T-helper 2 cell (primary cell): ENCODE results near the gene SYNJ1.
"Not testable (repeated sequence)": the region's sequence is repeated elsewhere in the genome, so short reads cannot be mapped to it uniquely, and the experiment has no call there.

Experiments
- DNase-seq, 5 experiments: peaks; one replicate each; pipeline versions ENCODE4 v3.0.0 to v3.0.0-alpha.2; 2012 to 2022
- total RNA-seq, 2 donors: gene quantifications; one replicate each; lab custom pipeline; 2026; lab: John Stamatoyannopoulos, UW

The SYNJ1 gene
- total RNA-seq, result 26.8 to 32.3 reads per million in 2 donors

- peak; percentile 88 to 97 (median 93) for DNase-seq
Measured at GRCh38 chr21:32727687-32728455, at the start of gene SYNJ1. Gene SYNJ1 (minus strand): TSS chr21:32728013. CDS start chr21:32726895, 1,118 bp downstream.

GRCh38 chr21:32777269-32777668, 49.5 kb upstream of the SYNJ1 start:
- DNase-seq, result no peak

- no peak for DNase-seq
Measured at GRCh38 chr21:32776743-32777142, 48.9 kb upstream of the SYNJ1 start.

DNA sequence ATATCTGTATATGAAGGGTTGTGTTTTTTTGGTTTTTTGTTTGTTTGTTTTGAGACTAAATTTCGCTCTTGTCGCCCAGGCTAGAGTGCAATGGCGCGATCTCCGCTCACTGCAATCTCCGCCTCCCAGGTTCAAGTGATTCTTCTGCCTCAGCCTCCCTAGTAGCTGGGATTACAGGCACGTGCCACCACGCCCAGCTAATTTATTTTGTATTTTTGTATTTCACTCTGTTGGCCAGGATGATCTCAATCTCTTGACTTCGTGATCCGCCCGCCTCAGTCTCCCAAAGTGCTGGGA, 45.2 kb upstream of the SYNJ1 start:
- DNase-seq, result not testable (repeated sequence)

- peak in 4 of 5 experiments; percentile 12 to 80 (median 40) for DNase-seq
Measured at GRCh38 chr21:32772281-32773047, 44.7 kb upstream of the SYNJ1 start.

GRCh38 chr21:32770871-32771523, 43.2 kb upstream of the SYNJ1 start:
- DNase-seq, result peak in 3 of 5 experiments; percentile 4 to 82 (median 17)

DNA sequence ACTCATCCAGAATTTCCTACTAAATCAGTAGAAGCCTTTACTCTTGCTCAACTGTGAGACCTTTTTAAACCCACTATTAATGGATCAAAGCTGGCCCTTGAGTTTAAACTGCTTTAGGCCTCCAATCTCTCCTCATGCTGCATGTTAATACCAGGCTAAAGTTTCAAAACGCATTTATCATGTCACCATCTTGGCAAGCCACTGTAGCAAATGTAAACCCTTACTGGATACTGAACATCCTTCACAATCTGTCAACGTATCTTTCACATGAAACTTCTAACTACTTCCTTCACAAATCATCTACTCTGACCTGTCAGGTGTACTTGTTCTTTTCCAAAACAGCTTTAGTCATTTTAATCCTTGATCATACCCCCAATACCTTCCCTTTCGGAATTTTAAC, 40.7 kb upstream of the SYNJ1 start:
- peak in 1 of 5 experiments; percentile 67 for DNase-seq

DNA sequence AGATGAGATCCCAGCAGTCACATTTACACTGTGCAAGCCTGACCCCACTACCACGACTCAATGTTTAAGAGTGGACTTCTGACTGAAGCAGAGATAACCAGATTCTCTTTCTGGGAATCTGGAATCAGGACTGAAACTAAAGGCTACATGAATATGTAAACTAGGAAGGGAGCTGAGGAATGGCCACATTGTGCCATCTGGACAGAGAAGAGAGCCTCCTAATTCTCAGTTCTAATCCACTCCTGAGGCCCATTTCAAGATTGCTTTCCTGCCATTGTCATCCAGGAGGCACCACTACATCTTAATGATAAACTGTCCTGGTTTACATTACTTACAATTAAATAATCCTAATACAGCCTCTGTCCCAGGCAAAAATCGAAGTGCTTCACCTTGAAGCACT, 37.2 kb upstream of the SYNJ1 start:
- no peak for DNase-seq

- DNase-seq, result no peak
Measured at GRCh38 chr21:32764186-32764585, 36.4 kb upstream of the SYNJ1 start.

DNA sequence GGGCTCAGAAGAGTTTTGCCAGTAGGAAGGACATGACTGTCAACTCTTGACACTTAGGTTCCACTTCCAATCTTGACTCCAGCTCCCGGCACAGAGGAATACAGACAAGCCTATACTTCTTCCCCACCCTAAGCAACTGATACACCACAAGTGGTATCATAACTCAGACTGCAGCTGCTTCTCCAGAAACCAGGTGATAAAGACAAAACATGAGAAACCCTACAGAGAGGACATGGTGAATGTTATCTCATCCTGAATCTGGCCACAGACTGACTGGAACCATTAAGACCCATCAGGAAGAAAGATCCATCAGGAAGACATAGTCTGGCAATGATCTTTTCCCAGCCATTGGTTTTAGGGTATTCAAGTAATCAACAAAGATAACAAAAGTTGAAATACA, 30.0 kb upstream of the SYNJ1 start:
- no peak for DNase-seq

DNA sequence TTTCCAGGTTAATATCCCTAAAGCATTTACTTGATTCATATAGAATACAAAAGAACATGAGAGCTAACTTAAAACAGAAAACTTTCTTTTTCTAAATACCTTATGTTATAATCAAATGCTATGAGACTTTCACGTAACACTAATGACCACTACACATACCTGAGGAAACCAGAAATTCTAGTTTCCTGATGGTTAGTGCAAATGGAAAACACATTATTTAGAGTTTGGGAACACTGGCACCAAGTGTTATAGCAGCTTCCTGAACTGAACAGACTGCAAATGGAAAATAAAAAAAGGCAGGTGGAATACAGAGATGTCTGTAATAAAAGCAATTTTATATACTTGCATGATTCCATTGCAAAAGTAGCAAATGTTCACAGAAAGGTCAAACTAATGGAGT, 28.3 kb upstream of the SYNJ1 start:
- DNase-seq, result no peak

GRCh38 chr21:32753818-32754585, 26.2 kb upstream of the SYNJ1 start:
- no peak for DNase-seq

DNA sequence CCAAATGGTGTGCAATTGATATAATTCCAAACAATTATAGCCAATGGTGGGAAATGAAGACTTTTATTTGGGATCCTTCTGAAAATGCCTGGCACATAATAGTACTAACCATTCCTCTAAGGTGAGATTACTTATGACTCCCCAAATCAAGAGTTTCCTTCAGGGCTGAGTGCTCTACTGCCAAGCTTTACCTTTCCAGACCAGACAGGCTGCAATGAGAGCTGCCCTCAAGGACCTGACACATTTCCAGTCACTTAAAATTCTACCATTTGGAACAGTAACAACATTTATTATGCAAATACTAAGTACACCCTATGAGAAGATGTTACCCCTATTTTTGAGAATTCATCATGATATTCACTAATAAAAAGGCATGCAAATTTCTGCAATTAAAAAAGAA, 22.6 kb upstream of the SYNJ1 start:
- no peak for DNase-seq

- DNase-seq, result no peak
Measured at GRCh38 chr21:32749662-32750061, 21.8 kb upstream of the SYNJ1 start.

DNA sequence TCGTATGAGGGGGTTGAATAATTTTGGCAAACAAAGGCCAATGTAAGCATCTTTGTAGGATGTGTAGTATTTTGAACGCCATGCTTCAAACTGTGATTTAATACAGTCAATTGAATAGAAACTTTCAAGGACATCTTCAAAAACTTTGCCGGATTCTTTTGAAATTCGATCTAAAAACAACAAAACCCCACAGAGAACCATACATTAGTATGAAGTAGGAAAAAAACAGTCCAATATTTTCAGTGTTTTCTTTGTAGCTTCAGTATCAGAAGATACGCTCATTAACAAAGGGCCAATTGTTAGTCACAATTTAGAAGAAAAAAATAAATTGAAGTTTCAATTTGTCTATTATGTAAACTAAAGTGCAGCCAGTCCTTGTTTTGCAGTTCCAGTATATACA, 20.7 kb upstream of the SYNJ1 start:
- no peak for DNase-seq

- DNase-seq, result peak in 1 of 5 experiments; percentile 41
Measured at GRCh38 chr21:32747396-32747795, 19.6 kb upstream of the SYNJ1 start.

DNA sequence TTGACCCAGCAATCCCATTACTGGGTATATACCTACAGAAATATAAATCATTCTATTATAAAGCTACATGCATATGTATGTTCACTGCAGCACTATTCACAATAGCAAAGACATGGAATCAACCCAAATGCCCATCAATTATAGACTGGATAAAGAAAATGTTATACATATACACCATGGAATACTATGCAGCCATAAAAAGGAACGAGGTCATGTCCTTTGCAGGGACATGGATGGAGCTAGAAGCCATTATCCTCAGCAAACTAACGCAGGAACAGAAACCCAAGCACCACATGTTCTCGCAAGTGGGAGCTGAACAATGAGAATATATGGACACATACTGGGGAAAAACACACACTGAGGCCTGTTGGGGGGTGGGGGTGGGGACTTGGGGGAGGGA, 18.9 kb upstream of the SYNJ1 start:
- not testable (repeated sequence) for DNase-seq

DNA sequence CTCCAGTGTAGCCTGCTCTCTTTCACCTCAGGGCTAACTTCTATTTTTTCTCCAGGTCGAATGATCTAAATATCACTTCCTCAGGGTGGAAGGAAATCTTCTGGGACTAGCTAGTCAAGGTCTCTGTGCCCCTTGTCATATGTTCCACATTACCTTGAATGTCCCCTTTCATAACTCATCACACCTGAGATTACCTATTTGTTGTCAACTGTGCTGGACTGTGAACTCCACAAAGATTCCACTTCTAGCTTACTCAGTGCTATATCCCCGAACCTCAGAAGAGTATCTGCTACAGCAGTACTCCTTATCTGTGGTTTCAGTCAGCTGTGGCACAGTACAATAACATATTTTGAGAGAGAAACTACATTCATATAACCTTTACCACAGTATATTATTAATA, 14.6 kb upstream of the SYNJ1 start:
- no peak for DNase-seq

DNA sequence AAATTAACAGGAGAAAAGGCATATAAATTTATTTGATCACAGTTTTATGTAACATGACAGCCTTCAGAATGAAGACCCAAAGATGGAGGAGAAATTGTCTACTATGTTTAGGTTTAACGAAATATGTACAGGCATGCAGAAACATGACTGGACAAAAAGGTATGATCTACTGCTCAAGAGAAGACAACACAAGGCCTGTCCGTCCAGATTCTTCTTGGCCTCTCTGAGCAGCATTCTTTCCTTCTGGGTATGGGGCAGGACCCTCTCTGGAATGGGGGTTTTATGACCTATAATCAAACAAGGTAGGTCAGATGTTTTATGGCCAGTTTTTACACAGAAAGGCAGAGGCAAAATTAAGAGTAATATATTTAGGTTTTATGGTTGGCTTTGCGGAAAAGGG, 13.5 kb upstream of the SYNJ1 start:
- no peak for DNase-seq

- DNase-seq, result no peak
Measured at GRCh38 chr21:32739946-32740345, 12.1 kb upstream of the SYNJ1 start.

- not testable (repeated sequence) for DNase-seq
Measured at GRCh38 chr21:32736083-32736482, 8.3 kb upstream of the SYNJ1 start.

DNA sequence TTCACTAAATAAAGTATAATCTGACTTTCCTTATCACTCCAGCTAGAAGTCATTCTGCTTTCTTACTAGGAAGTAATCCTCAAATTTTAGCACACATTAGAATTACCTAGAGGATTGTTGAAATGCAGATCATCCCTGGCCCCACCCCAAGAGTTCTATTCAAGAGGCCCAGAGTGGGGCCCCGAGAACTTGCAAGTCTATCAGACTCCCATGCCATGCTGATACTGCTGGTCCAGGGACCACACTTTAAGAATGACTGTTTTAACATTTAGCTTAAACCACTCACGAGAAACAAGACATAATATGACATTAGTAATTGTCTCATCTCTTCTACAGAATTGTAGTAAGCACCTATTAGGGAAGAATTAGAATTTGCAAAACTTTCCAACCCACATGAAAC, 7.7 kb upstream of the SYNJ1 start:
- DNase-seq, result peak in 1 of 5 experiments; percentile 6
